Thoracic aorta (tissue), 2 donors: ENCODE results near the gene EML6. TPM values are rescaled to one million over a fixed set of nuclear protein-coding genes. Genes with fewer than 3 reads are reported as not detected.

Experiments used
- ATAC-seq: fragments of 150-250 bp; one replicate; pipeline ENCODE4 v1.8.0; 2017; ENCODE audit warnings: low read depth; ENCODE audit not compliant: insufficient number of reproducible peaks, low FRiP score
- DNase-seq: peaks from one replicate; pipeline ENCODE4 v3.0.0-alpha.2; 2020; ENCODE audit warnings: low spot score
- H3K27ac ChIP-seq, 2 donors: fragments of 200-600 bp; sonication (generic); 1 replicate in 1 of 2; 2 replicates in 1 of 2; pipeline ENCODE4 v1.5.1; 2016; ENCODE audit warnings: mild to moderate bottlenecking in 2 of 2, moderate library complexity in 2 of 2
- H3K27me3 ChIP-seq: fragments of 200-600 bp; sonication (generic); replicated peaks from 2 replicates; pipeline ENCODE4 v1.6.0; 2016; ENCODE audit warnings: mild to moderate bottlenecking; ENCODE audit not compliant: insufficient read depth
- H3K36me3 ChIP-seq: fragments of 200-600 bp; sonication (generic); one replicate; pipeline ENCODE4 v1.5.1; 2016
- H3K4me1 ChIP-seq, 2 donors: fragments of 200-600 bp; sonication (generic); 1 replicate in 1 of 2; 2 replicates in 1 of 2; pipeline versions ENCODE4 v1.5.1 to v1.6.0; 2016; ENCODE audit warnings: low read depth in 2 of 2, mild to moderate bottlenecking in 1 of 2; ENCODE audit not compliant: control insufficient read depth in 1 of 2
- H3K4me3 ChIP-seq: fragments of 200-600 bp; sonication (generic); 2 replicates; pipeline ENCODE4 v1.5.1; 2016; ENCODE audit warnings: mild to moderate bottlenecking
- H3K9me3 ChIP-seq: fragments of 200-600 bp; sonication (generic); 2 replicates; pipeline ENCODE4 v1.5.1; 2016
- CTCF ChIP-seq: fragments of 200-600 bp; sonication (generic); IDR thresholded peaks from one replicate; pipeline ENCODE4 v1.5.1; 2019; ENCODE audit warnings: antibody characterized with exemption
- total RNA-seq, 2 donors: library from RNA; depleted of rRNA; stranded (reverse); fragments of >200 nt; gene quantifications; one replicate each; pipeline versions ENCODE4 v1.1.0 to v1.2.3, GENCODE V29; 2016

EML6 gene
- total RNA-seq, 2 donors from 2014 or later, result 0.81 to 0.92 TPM

DNA sequence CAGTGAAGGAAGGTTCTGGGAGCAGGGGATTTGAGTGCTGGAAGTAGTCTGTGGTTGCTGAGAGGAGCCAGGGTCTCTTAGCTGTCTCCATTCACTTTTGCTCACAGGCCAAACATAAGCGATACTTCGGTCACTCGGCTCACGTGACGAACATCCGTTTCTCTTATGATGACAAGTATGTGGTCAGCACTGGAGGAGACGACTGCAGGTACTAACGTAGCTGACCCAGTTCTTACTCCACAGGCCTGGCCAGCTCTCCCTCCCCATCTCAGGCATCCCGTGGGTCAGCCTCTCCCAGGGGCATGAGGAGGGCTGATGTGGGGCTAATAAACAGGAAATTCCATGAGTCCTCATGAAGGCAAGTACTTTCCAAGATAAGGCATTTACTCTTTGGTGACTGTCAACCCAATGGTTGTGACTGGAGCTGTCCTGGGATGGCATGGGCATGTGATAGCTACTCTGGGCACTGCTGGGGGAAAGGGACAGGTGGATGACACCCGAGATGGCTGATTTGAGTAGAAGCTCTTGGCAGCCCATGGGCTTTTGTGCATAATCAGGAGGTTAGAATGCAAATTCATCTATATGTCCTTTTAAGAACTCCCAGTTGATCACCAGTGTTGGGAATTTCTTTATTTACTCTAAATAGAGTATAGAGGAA is 245.2 kb downstream of the EML6 start:
- no peak for TF ChIP-seq CTCF
- H3K4me3 ChIP-seq, result no peak overlapping the region
- ATAC-seq, result no peak
- no peak overlapping the region for H3K27ac ChIP-seq
- peaks cover 9% of the 10 kb centered on the region for H3K36me3 ChIP-seq
- peaks cover 10 to 26% of the 10 kb centered on the region in 2 donors for H3K4me1 ChIP-seq
- DNase-seq, result no peak
- H3K27me3 ChIP-seq, result no peaks in the 10 kb centered on the region
- no peaks in the 10 kb centered on the region for H3K9me3 ChIP-seq

DNA sequence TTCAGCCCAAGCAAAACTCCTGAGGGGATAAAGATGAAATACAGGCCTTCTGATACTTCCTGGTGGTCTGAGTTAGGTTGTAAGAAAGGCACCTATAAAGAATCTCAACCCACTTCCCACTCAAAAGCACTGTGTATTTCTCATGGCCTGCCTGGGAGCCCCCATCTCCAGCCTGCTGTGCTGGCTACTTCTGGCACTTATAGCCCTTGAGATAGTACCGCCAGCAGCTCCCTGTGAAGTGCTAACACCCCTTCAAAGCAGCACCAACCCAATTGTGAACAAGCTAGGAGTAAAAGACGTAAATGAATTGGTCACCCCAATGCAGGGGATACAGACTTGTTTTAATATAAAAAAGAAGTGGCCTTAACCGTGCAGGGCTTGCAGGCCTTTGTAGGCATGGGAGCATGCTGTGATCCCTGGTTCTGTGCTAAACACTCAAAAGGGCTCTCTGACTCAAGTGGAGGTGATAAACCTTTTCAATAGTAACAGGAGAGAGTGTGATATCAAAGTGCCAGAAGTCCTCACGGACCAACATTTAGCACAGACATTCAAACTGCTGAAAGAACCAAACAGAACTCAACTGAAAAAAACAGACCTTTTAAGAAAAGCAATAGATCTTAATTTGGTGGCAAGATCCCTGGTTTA is 246.0 kb downstream of the EML6 start:
- H3K4me3 ChIP-seq, result no peak overlapping the region
- no peaks in the 10 kb centered on the region for H3K9me3 ChIP-seq
- peaks cover 15 to 32% of the 10 kb centered on the region in 2 donors for H3K4me1 ChIP-seq
- no peak for DNase-seq
- H3K36me3 ChIP-seq, result peaks cover 9% of the 10 kb centered on the region
- no peak for ATAC-seq
- H3K27ac ChIP-seq, result no peak overlapping the region
- no peaks in the 10 kb centered on the region for H3K27me3 ChIP-seq
- no peak for TF ChIP-seq CTCF

GRCh38 chr2:54969940-54970338 is 246.5 kb downstream of the EML6 start:
- no peak for ATAC-seq
- DNase-seq, result no peak
- no peaks in the 10 kb centered on the region for H3K9me3 ChIP-seq
- peaks cover 20 to 37% of the 10 kb centered on the region in 2 donors for H3K4me1 ChIP-seq
- no peaks in the 10 kb centered on the region for H3K27me3 ChIP-seq
- TF ChIP-seq CTCF, result no peak
- no peak overlapping the region for H3K4me3 ChIP-seq
- H3K36me3 ChIP-seq, result peaks cover 9% of the 10 kb centered on the region
- no peak overlapping the region for H3K27ac ChIP-seq

DNA sequence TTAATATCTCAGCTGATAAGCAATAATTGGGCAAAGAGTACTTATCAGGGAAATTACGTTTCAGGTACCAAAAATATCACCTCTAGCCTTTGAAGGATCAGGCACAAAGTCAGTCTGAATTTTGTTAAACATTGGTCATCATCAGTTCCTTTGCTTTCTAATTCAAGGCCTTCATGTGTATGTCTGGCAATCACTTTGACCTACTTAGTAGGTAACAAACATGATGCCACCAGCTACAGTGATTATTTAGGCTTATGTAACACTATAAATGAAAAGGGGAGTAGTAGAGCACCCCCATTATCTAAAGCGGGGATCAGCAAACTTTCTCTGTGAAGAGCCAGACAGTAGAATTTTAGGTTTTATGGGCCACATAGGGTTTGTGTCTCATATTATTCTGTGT is 251.7 kb downstream of the EML6 start:
- ATAC-seq (no peak), DNase-seq (no peak)
- peaks cover 61 to 77% of the 10 kb centered on the region in 2 donors for H3K4me1 ChIP-seq
- peak overlapping the region; percentile 27 to 46 for H3K27ac ChIP-seq
- H3K27me3 ChIP-seq, result no peaks in the 10 kb centered on the region
- H3K4me3 ChIP-seq, result no peak overlapping the region
- no peaks in the 10 kb centered on the region for H3K9me3 ChIP-seq
- peaks cover 4% of the 10 kb centered on the region for H3K36me3 ChIP-seq
- TF ChIP-seq CTCF, result no peak

DNA sequence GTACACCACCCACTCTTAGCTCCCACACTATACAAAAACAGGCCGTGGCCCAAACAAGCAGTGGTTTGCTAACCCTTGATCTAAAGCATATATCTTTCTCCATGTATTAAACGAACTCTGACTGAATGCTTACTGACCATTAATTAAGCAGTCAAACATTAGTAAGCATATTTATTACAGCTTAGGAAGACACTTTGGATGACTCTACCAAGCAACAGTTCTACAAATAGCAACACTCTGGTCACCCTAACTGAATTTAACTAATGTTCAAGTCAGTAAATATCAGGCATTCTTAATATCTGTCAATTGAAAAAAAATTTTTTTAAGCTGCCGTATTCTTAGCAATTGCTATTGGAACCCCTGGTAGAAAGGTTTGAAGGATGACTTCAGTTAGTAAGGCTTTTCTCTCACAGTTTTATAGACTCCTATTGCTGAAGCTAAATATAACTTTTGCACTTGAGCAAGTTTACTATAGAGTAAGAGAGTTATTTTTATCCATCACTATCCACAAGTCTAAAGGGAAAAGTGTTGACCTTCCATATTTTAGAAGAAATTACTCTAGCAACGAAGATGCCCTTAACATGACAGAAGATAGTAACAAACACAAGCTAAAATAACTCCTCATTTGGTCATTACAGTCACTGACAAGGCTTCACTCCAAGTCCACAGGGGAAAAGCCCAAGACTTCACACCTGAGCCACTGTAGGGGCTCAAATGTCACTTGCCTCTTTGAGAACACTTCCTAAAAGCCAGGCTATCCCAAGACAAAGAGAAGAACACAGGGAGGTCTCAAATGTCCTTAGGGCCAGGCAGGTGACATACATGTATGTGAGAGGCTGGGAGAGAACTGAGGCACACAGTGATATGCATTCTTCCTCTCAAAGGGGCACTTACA is 252.4 kb downstream of the EML6 start:
- peaks cover 67 to 84% of the 10 kb centered on the region in 2 donors for H3K4me1 ChIP-seq
- no peaks in the 10 kb centered on the region for H3K36me3 ChIP-seq
- TF ChIP-seq CTCF, result no peak
- no peaks in the 10 kb centered on the region for H3K9me3 ChIP-seq
- H3K27me3 ChIP-seq, result no peaks in the 10 kb centered on the region
- ATAC-seq (no peak), DNase-seq (no peak)
- H3K4me3 ChIP-seq, result no peak overlapping the region
- H3K27ac ChIP-seq, result peak overlapping the region; percentile 20 to 46
